Trophoblast cell (in vitro differentiated cells and primary cell): ENCODE data around the gene ZBTB11.

ENCODE experiments used
- DNase-seq, 2 donors: peaks; one replicate each; pipeline ENCODE4 v3.0.0-alpha.2; 2016
- H2AFZ ChIP-seq: 2 replicates; pipeline ENCODE4 v1.6.1; 2013; ENCODE audit warnings: low read length, moderate library complexity, mild to moderate bottlenecking; ENCODE audit not compliant: insufficient read depth, poor library complexity
- H2AK5ac ChIP-seq: 2 replicates; pipeline ENCODE4 v1.6.1; 2013; ENCODE audit warnings: mild to moderate bottlenecking, low read length
- H2BK120ac ChIP-seq: 2 replicates; pipeline ENCODE4 v1.6.1; 2013; ENCODE audit warnings: low read length, mild to moderate bottlenecking, moderate library complexity; ENCODE audit not compliant: insufficient read depth, poor library complexity
- H2BK12ac ChIP-seq: 2 replicates; pipeline ENCODE4 v1.6.1; 2013; ENCODE audit warnings: mild to moderate bottlenecking, low read length, moderate library complexity
- H2BK5ac ChIP-seq: 2 replicates; pipeline ENCODE4 v1.6.1; 2013; ENCODE audit warnings: low read length, low read depth, moderate library complexity, mild to moderate bottlenecking; ENCODE audit not compliant: poor library complexity
- H3K14ac ChIP-seq: 2 replicates; pipeline ENCODE4 v1.6.1; 2013; ENCODE audit warnings: mild to moderate bottlenecking, low read length
- H3K18ac ChIP-seq: 2 replicates; pipeline ENCODE4 v1.6.1; 2013; ENCODE audit warnings: mild to moderate bottlenecking, low read length
- H3K23ac ChIP-seq: 2 replicates; pipeline ENCODE4 v1.6.1; 2013; ENCODE audit warnings: low read length
- H3K27ac ChIP-seq: 2 replicates; pipeline ENCODE4 v1.5.1; 2013; ENCODE audit warnings: low read depth, mild to moderate bottlenecking, inconsistent platforms, low read length, moderate library complexity
- H3K27me3 ChIP-seq: 2 replicates; pipeline ENCODE4 v1.6.1; 2013; ENCODE audit warnings: inconsistent platforms, mild to moderate bottlenecking, low read length, moderate library complexity; ENCODE audit not compliant: insufficient read depth
- H3K36me3 ChIP-seq, 2 experiments: 1 replicate in 1 of 2; 2 replicates in 1 of 2; pipeline ENCODE4 v1.6.1; 2013; ENCODE audit warnings: low read length in 2 of 2, mild to moderate bottlenecking in 2 of 2, moderate library complexity in 1 of 2; ENCODE audit not compliant: insufficient read depth in 2 of 2, control insufficient read depth in 1 of 2
- H3K4ac ChIP-seq: 2 replicates; pipeline ENCODE4 v1.6.1; 2013; ENCODE audit warnings: low read depth, mild to moderate bottlenecking, low read length, moderate library complexity
- H3K4me1 ChIP-seq, 2 experiments: 1 replicate in 1 of 2; 2 replicates in 1 of 2; pipeline ENCODE4 v1.6.1; 2013; ENCODE audit warnings: low read length in 2 of 2, mild to moderate bottlenecking in 2 of 2, moderate library complexity in 1 of 2; ENCODE audit not compliant: insufficient read depth in 2 of 2, control insufficient read depth in 1 of 2
- H3K4me2 ChIP-seq: 2 replicates; pipeline ENCODE4 v1.6.1; 2013; ENCODE audit warnings: inconsistent platforms, mild to moderate bottlenecking, low read length, moderate library complexity
- H3K4me3 ChIP-seq: 2 replicates; pipeline ENCODE4 v1.5.1; 2013; ENCODE audit warnings: mild to moderate bottlenecking, low read depth, low read length, inconsistent platforms
- H3K79me1 ChIP-seq: one replicate; pipeline ENCODE4 v1.6.1; 2013; ENCODE audit warnings: low read length
- H3K79me2 ChIP-seq: 2 replicates; pipeline ENCODE4 v1.6.1; 2013; ENCODE audit warnings: low read length, mild to moderate bottlenecking; ENCODE audit not compliant: control insufficient read depth, insufficient read depth, poor library complexity
- H3K9ac ChIP-seq: 2 replicates; pipeline ENCODE4 v1.6.1; 2013; ENCODE audit warnings: mild to moderate bottlenecking, low read length
- H3K9me3 ChIP-seq: 2 replicates; pipeline ENCODE4 v1.6.1; 2013; ENCODE audit warnings: low read depth, mild to moderate bottlenecking, control low read depth, inconsistent platforms, low read length; ENCODE audit not compliant: insufficient read depth
- H4K12ac ChIP-seq: 2 replicates; pipeline ENCODE4 v1.6.1; 2013; ENCODE audit warnings: low read depth, mild to moderate bottlenecking, low read length, moderate library complexity
- H4K8ac ChIP-seq: 2 replicates; pipeline ENCODE4 v1.6.1; 2013; ENCODE audit warnings: low read depth, mild to moderate bottlenecking, low read length, moderate library complexity
- H4K91ac ChIP-seq: one replicate; pipeline ENCODE4 v1.6.1; 2013; ENCODE audit warnings: low read depth, mild to moderate bottlenecking, low read length, moderate library complexity
- WGBS: extraction: QIAGEN DNeasy Blood & Tissue Kit; methylation state at CpG from one replicate; pipeline ENCODE4 v1.1.7; 2013; ENCODE audit warnings: missing lambda C conversion rate; ENCODE audit not compliant: insufficient read length, insufficient coverage; ENCODE audit errors: extremely low coverage; 5-methylcytosine and 5-hydroxymethylcytosine counted together

Gene ZBTB11

GRCh38 chr3:101660714-101661113 is 16.2 kb downstream of the ZBTB11 start:
- Histone ChIP-seq H3K4me2 (no peak overlapping the region), H4K91ac (no peak overlapping the region), H2BK120ac (no peak overlapping the region), H3K27ac (no peak overlapping the region), H3K4ac (no peak overlapping the region), H3K18ac (no peak overlapping the region), H2AK5ac (no peak overlapping the region), H3K9ac (no peak overlapping the region), H3K79me1 (no peaks in the 10 kb centered on the region), H3K23ac (no peak overlapping the region), H4K8ac (no peak overlapping the region), H3K9me3 (no peaks in the 10 kb centered on the region), H3K79me2 (no peaks in the 10 kb centered on the region), H3K4me3 (no peak overlapping the region), H3K14ac (no peak overlapping the region), H2AFZ (no peak overlapping the region), H3K27me3 (no peaks in the 10 kb centered on the region), H3K36me3 (peaks cover 14 to 22% of the 10 kb centered on the region in 2 experiments), H3K4me1 (no peaks in the 10 kb centered on the region), H4K12ac (no peak overlapping the region), H2BK5ac (no peak overlapping the region), H2BK12ac (no peak overlapping the region)
- no CpG with 5 or more reads among the region's 3 CpGs for WGBS
- no peak for DNase-seq

- Histone ChIP-seq H4K91ac (no peak overlapping the region), H3K9ac (no peak overlapping the region), H3K4me1 (no peaks in the 10 kb centered on the region), H3K14ac (no peak overlapping the region), H3K23ac (no peak overlapping the region), H3K9me3 (no peaks in the 10 kb centered on the region), H2BK120ac (no peak overlapping the region), H3K36me3 (peaks cover 15 to 21% of the 10 kb centered on the region in 2 experiments), H2BK5ac (no peak overlapping the region), H2BK12ac (no peak overlapping the region), H3K18ac (no peak overlapping the region), H3K4ac (no peak overlapping the region), H3K4me2 (no peak overlapping the region), H3K79me1 (no peaks in the 10 kb centered on the region), H3K79me2 (no peaks in the 10 kb centered on the region), H4K12ac (no peak overlapping the region), H4K8ac (no peak overlapping the region), H3K4me3 (no peak overlapping the region), H3K27me3 (no peaks in the 10 kb centered on the region), H3K27ac (no peak overlapping the region), H2AK5ac (no peak overlapping the region), H2AFZ (no peak overlapping the region)
- no CpG with 5 or more reads among the region's 6 CpGs for WGBS
- DNase-seq, result no peak
Measured at GRCh38 chr3:101656651-101657050, 20.3 kb downstream of the ZBTB11 start.

GRCh38 chr3:101646726-101647125 is 30.2 kb downstream of the ZBTB11 start:
- no peak overlapping the region for H2BK12ac ChIP-seq
- H3K27ac ChIP-seq, result no peak overlapping the region
- no peaks in the 10 kb centered on the region for H3K79me2 ChIP-seq
- H3K9me3 ChIP-seq, result peaks cover 2% of the 10 kb centered on the region
- H2AFZ ChIP-seq, result no peak overlapping the region
- no peak overlapping the region for H2AK5ac ChIP-seq
- H4K12ac ChIP-seq, result no peak overlapping the region
- no peak overlapping the region for H3K4me2 ChIP-seq
- no peak overlapping the region for H3K23ac ChIP-seq
- no peak for DNase-seq
- H3K36me3 ChIP-seq, result peaks cover 11% of the 10 kb centered on the region in 2 experiments
- H3K4ac ChIP-seq, result no peak overlapping the region
- H2BK120ac ChIP-seq, result no peak overlapping the region
- H3K79me1 ChIP-seq, result no peaks in the 10 kb centered on the region
- no peak overlapping the region for H4K91ac ChIP-seq
- no peak overlapping the region for H3K9ac ChIP-seq
- no peaks in the 10 kb centered on the region for H3K4me1 ChIP-seq
- H3K14ac ChIP-seq, result no peak overlapping the region
- no peak overlapping the region for H2BK5ac ChIP-seq
- no peak overlapping the region for H3K18ac ChIP-seq
- H3K4me3 ChIP-seq, result no peak overlapping the region
- H3K27me3 ChIP-seq, result no peaks in the 10 kb centered on the region
- no peak overlapping the region for H4K8ac ChIP-seq
- WGBS, result no CpG with 5 or more reads among the region's 1 CpG

GRCh38 chr3:101643861-101644613 is 32.9 kb downstream of the ZBTB11 start:
- H3K79me2 ChIP-seq, result no peaks in the 10 kb centered on the region
- no peak overlapping the region for H3K9ac ChIP-seq
- H4K91ac ChIP-seq, result no peak overlapping the region
- no peak overlapping the region for H2AFZ ChIP-seq
- no peak overlapping the region for H2AK5ac ChIP-seq
- no peak overlapping the region for H3K4ac ChIP-seq
- no peak overlapping the region for H3K4me3 ChIP-seq
- peak; percentile 46 to 89 for DNase-seq
- no CpG with 5 or more reads among the region's 6 CpGs for WGBS
- no peaks in the 10 kb centered on the region for H3K79me1 ChIP-seq
- no peak overlapping the region for H2BK120ac ChIP-seq
- no peaks in the 10 kb centered on the region for H3K27me3 ChIP-seq
- no peak overlapping the region for H3K14ac ChIP-seq
- no peak overlapping the region for H4K8ac ChIP-seq
- H3K4me1 ChIP-seq, result no peaks in the 10 kb centered on the region
- no peak overlapping the region for H2BK5ac ChIP-seq
- H3K36me3 ChIP-seq, result peaks cover 6 to 8% of the 10 kb centered on the region in 2 experiments
- no peak overlapping the region for H2BK12ac ChIP-seq
- no peak overlapping the region for H3K23ac ChIP-seq
- peaks cover 2% of the 10 kb centered on the region for H3K9me3 ChIP-seq
- no peak overlapping the region for H3K18ac ChIP-seq
- H3K27ac ChIP-seq, result no peak overlapping the region
- H3K4me2 ChIP-seq, result no peak overlapping the region
- H4K12ac ChIP-seq, result no peak overlapping the region
